ENCODE measurements around the gene MAB21L4. TPM values are rescaled to one million over a fixed set of nuclear protein-coding genes. Genes with fewer than 3 reads are reported as not detected.

Gene MAB21L4
- total RNA-seq, 1 experiment from 2014 or later, result 0.21 TPM

DNA sequence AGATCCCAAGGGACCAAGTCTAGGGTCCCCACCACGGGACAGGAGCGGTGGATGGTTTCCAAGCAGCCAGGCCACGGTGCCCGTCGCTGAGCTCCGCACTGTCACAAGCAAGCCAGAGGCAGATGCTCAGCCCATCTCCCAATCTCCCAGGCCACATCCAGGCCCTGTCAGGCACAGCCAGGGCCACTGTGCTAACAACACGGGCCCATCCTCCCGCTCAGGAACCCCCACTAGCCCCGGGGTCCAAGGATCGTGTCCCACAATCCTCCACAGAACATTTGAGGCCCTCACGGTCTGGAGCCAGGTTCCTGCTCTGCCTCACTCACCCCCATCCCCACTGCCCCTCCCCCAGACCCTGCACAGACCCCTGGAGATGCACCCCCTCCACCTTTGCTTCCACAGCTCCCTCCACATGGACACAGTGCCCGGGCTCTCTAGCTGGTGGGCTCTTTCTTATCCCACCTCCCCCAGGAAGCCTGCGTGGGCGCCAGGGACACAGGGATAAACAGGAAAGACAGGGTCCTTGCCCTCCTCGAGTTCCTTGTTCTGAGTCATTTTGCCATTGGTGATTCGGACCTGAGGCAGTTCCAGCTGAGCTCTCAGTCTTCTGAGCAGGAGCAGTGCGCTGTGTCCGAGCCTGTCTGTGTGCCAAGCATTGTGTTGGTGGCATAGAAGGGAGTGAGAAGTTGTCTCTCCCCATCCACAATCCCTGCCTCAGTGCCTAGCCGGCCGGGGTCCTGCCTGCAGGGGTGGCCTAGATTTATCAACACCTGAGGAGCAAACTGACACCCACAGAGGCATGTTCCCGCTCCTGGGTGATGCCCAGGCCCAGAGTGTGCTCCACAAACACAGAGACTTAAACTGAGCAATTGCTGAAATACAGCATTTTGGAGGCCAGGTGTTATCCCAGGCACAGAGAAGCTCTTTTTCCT is 17.2 kb upstream of the MAB21L4 start:
- no peaks in the 10 kb centered on the region for H3K27me3 ChIP-seq (ENCODE audit: control insufficient read depth, insufficient read depth, low read length)
- intact Hi-C loops (cut with micrococcal nuclease; ENCODE audit: unreplicated experiment), result no loop called here
- H3K4me3 ChIP-seq (ENCODE audit: low read depth in 2 of 2, low read length in 2 of 2), result no peak overlapping the region
- in situ Hi-C loops (cut with HindIII; ENCODE audit: low pct_unique_long_range_greater_than_20kb, low sequenced_read_pairs), result no loop called here
- no peak for DNase-seq (ENCODE audit: low read depth, low spot score)
- no peaks in the 10 kb centered on the region for H3K36me3 ChIP-seq (ENCODE audit: control insufficient read depth, insufficient read depth, low read length)
- ChIA-PET CTCF (interaction anchor here (0.5 to 1.7 kb wide), 3 partner anchors 71 to 595 kb away, joined by 4 to 14 read pairs (median 11); no protein-coding TSS in a partner anchor), POLR2A (no interaction called here)
- no peaks in the 10 kb centered on the region for H3K9me3 ChIP-seq (ENCODE audit: control insufficient read depth, insufficient read depth, low read depth, low read length)
- no TSS peak for BruUV-seq (replicated peaks)
- ATAC-seq, result no peak
- TF ChIP-seq, protein P1, sequence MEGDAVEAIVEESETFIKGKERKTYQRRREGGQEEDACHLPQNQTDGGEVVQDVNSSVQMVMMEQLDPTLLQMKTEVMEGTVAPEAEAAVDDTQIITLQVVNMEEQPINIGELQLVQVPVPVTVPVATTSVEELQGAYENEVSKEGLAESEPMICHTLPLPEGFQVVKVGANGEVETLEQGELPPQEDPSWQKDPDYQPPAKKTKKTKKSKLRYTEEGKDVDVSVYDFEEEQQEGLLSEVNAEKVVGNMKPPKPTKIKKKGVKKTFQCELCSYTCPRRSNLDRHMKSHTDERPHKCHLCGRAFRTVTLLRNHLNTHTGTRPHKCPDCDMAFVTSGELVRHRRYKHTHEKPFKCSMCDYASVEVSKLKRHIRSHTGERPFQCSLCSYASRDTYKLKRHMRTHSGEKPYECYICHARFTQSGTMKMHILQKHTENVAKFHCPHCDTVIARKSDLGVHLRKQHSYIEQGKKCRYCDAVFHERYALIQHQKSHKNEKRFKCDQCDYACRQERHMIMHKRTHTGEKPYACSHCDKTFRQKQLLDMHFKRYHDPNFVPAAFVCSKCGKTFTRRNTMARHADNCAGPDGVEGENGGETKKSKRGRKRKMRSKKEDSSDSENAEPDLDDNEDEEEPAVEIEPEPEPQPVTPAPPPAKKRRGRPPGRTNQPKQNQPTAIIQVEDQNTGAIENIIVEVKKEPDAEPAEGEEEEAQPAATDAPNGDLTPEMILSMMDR (IDR thresholded peaks at IDR 0.05), result no peak
- TF ChIP-seq POLR2AphosphoS5 (IDR thresholded peaks at IDR 0.05; ENCODE audit: low read depth, low read length), result no peak
- TF ChIP-seq, protein P2, sequence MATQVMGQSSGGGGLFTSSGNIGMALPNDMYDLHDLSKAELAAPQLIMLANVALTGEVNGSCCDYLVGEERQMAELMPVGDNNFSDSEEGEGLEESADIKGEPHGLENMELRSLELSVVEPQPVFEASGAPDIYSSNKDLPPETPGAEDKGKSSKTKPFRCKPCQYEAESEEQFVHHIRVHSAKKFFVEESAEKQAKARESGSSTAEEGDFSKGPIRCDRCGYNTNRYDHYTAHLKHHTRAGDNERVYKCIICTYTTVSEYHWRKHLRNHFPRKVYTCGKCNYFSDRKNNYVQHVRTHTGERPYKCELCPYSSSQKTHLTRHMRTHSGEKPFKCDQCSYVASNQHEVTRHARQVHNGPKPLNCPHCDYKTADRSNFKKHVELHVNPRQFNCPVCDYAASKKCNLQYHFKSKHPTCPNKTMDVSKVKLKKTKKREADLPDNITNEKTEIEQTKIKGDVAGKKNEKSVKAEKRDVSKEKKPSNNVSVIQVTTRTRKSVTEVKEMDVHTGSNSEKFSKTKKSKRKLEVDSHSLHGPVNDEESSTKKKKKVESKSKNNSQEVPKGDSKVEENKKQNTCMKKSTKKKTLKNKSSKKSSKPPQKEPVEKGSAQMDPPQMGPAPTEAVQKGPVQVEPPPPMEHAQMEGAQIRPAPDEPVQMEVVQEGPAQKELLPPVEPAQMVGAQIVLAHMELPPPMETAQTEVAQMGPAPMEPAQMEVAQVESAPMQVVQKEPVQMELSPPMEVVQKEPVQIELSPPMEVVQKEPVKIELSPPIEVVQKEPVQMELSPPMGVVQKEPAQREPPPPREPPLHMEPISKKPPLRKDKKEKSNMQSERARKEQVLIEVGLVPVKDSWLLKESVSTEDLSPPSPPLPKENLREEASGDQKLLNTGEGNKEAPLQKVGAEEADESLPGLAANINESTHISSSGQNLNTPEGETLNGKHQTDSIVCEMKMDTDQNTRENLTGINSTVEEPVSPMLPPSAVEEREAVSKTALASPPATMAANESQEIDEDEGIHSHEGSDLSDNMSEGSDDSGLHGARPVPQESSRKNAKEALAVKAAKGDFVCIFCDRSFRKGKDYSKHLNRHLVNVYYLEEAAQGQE (IDR thresholded peaks at IDR 0.05; ENCODE audit: insufficient read depth in 1 of 2, low read depth in 2 of 2, low read length in 1 of 2), result no peak
- no peak for TF ChIP-seq TCF7L2 (IDR thresholded peaks at IDR 0.05; ENCODE audit: low read depth, low read length)
- TF ChIP-seq SIN3A (IDR thresholded peaks at IDR 0.05; ENCODE audit: borderline replicate concordance, insufficient read depth, low read depth, low read length), result no peak
- peaks cover 38% of the 10 kb centered on the region for H3K4me1 ChIP-seq (ENCODE audit: control insufficient read depth, insufficient read depth, low read length)
- H3K27ac ChIP-seq (ENCODE audit: low read length), result no peak overlapping the region

GRCh38 chr2:240911641-240912265 is 15.8 kb upstream of the MAB21L4 start:
- no peak for TF ChIP-seq SIN3A (IDR thresholded peaks at IDR 0.05; ENCODE audit: borderline replicate concordance, insufficient read depth, low read depth, low read length)
- no peak for TF ChIP-seq TCF7L2 (IDR thresholded peaks at IDR 0.05; ENCODE audit: low read depth, low read length)
- TF ChIP-seq POLR2AphosphoS5 (IDR thresholded peaks at IDR 0.05; ENCODE audit: low read depth, low read length), result no peak
- TF ChIP-seq, protein P1 (IDR thresholded peaks at IDR 0.05), result no peak
- TF ChIP-seq, protein P2 (IDR thresholded peaks at IDR 0.05; ENCODE audit: insufficient read depth in 1 of 2, low read depth in 2 of 2, low read length in 1 of 2), result no peak
- H3K4me1 ChIP-seq (ENCODE audit: control insufficient read depth, insufficient read depth, low read length), result peaks cover 24% of the 10 kb centered on the region
- no peak for ATAC-seq
- H3K27ac ChIP-seq (ENCODE audit: low read length), result no peak overlapping the region
- no peaks in the 10 kb centered on the region for H3K9me3 ChIP-seq (ENCODE audit: control insufficient read depth, insufficient read depth, low read depth, low read length)
- intact Hi-C loops (cut with micrococcal nuclease; ENCODE audit: unreplicated experiment) (no loop called here), in situ Hi-C loops (cut with HindIII; ENCODE audit: low pct_unique_long_range_greater_than_20kb, low sequenced_read_pairs) (no loop called here)
- ChIA-PET CTCF (no interaction called here), POLR2A (no interaction called here)
- H3K36me3 ChIP-seq (ENCODE audit: control insufficient read depth, insufficient read depth, low read length), result no peaks in the 10 kb centered on the region
- no peak overlapping the region for H3K4me3 ChIP-seq (ENCODE audit: low read depth in 2 of 2, low read length in 2 of 2)
- no TSS peak for BruUV-seq (replicated peaks)
- H3K27me3 ChIP-seq (ENCODE audit: control insufficient read depth, insufficient read depth, low read length), result no peaks in the 10 kb centered on the region
- no peak for DNase-seq (ENCODE audit: low read depth, low spot score)
